Osteoblast (primary cell): ENCODE data around the gene GARRE1. TPM values are rescaled to one million over a fixed set of nuclear protein-coding genes. Genes with fewer than 3 reads are reported as not detected.

Experiments
- DNase-seq: peaks from one replicate; pipeline ENCODE4 v3.0.0; 2011; ENCODE audit warnings: low spot score, mixed read lengths; ENCODE audit not compliant: insufficient read length; ENCODE audit errors: missing footprints
- H2AFZ ChIP-seq: 2 replicates; pipeline ENCODE4 v1.6.0; 2011; ENCODE audit warnings: mild to moderate bottlenecking, low read length
- H3K27ac ChIP-seq: 2 replicates; pipeline ENCODE4 v1.5.1; 2011; ENCODE audit warnings: mild to moderate bottlenecking, low read depth, low read length, moderate library complexity
- H3K27me3 ChIP-seq: 2 replicates; pipeline ENCODE4 v1.6.0; 2012; ENCODE audit warnings: mild to moderate bottlenecking, control low read depth, inconsistent platforms, low read length, moderate library complexity; ENCODE audit not compliant: insufficient read depth
- H3K36me3 ChIP-seq: 2 replicates; pipeline ENCODE4 v1.5.1; 2011; ENCODE audit warnings: mild to moderate bottlenecking, low read length, control low read depth, moderate library complexity; ENCODE audit not compliant: insufficient read depth
- H3K4me1 ChIP-seq: 2 replicates; pipeline ENCODE4 v1.5.1; 2011; ENCODE audit warnings: mild to moderate bottlenecking, low read length, control low read depth, moderate library complexity; ENCODE audit not compliant: insufficient read depth
- H3K4me2 ChIP-seq: 2 replicates; pipeline ENCODE4 v1.6.0; 2011; ENCODE audit warnings: mild to moderate bottlenecking, low read length; ENCODE audit not compliant: insufficient read depth
- H3K4me3 ChIP-seq: fragments of 200-600 bp; sonication (generic); 3 replicates; pipeline ENCODE4 v1.5.1; 2012; ENCODE audit warnings: mild to moderate bottlenecking, low read length, inconsistent platforms; ENCODE audit not compliant: insufficient read depth
- H3K79me2 ChIP-seq: 2 replicates; pipeline ENCODE4 v1.6.0; 2012; ENCODE audit warnings: mild to moderate bottlenecking, low read length, control low read depth, inconsistent platforms; ENCODE audit not compliant: insufficient read depth
- H3K9me3 ChIP-seq: 2 replicates; pipeline ENCODE4 v1.5.1; 2011; ENCODE audit warnings: low read depth, low read length, control low read depth
- H4K20me1 ChIP-seq: 2 replicates; pipeline ENCODE4 v1.6.0; 2012; ENCODE audit warnings: mild to moderate bottlenecking, low read length, control low read depth; ENCODE audit not compliant: insufficient read depth
- CTCF ChIP-seq: IDR thresholded peaks from 2 replicates; pipeline ENCODE4 v1.5.1; 2011; ENCODE audit warnings: mild to moderate bottlenecking, low read depth, low read length, moderate library complexity; ENCODE audit errors: extremely low read depth
- total RNA-seq: library from RNA; depleted of rRNA; stranded (reverse); fragments of >200 nt; gene quantifications from 2 replicates; pipeline ENCODE4 v1.2.3, GENCODE V29; 2012

The GARRE1 gene
- total RNA-seq, 1 donor = 25.0 TPM

GRCh38 chr19:34228762-34229161, 25.6 kb upstream of the GARRE1 start:
- H4K20me1 ChIP-seq = peaks cover 18% of the 10 kb centered on the region
- H3K9me3 ChIP-seq = no peaks in the 10 kb centered on the region
- H3K27me3 ChIP-seq = no peaks in the 10 kb centered on the region
- H3K27ac ChIP-seq = peak overlapping the region; percentile 12
- peaks cover 52% of the 10 kb centered on the region for H3K4me1 ChIP-seq
- H2AFZ ChIP-seq = no peak overlapping the region
- peaks cover 63% of the 10 kb centered on the region for H3K36me3 ChIP-seq
- H3K4me3 ChIP-seq = no peak overlapping the region
- no peak for TF ChIP-seq CTCF
- H3K79me2 ChIP-seq = peaks cover 15% of the 10 kb centered on the region
- no peak overlapping the region for H3K4me2 ChIP-seq
- no peak for DNase-seq

GRCh38 chr19:34229721-34230120, 24.6 kb upstream of the GARRE1 start:
- Histone ChIP-seq H3K79me2 (peaks cover 10% of the 10 kb centered on the region), H3K27ac (no peak overlapping the region), H3K27me3 (no peaks in the 10 kb centered on the region), H3K36me3 (peaks cover 55% of the 10 kb centered on the region), H3K4me1 (peaks cover 47% of the 10 kb centered on the region), H4K20me1 (peaks cover 10% of the 10 kb centered on the region), H3K4me3 (no peak overlapping the region), H3K4me2 (no peak overlapping the region), H3K9me3 (no peaks in the 10 kb centered on the region), H2AFZ (no peak overlapping the region)
- no peak for TF ChIP-seq CTCF
- no peak for DNase-seq

- peaks cover 4% of the 10 kb centered on the region for H4K20me1 ChIP-seq
These were observed 23.5 kb upstream of the GARRE1 start for GRCh38 chr19:34230820-34231219.

GRCh38 chr19:34231439-34231838, 22.9 kb upstream of the GARRE1 start:
- Histone ChIP-seq H2AFZ (no peak overlapping the region), H3K4me2 (no peak overlapping the region), H3K27me3 (no peaks in the 10 kb centered on the region), H4K20me1 (peaks cover 6% of the 10 kb centered on the region), H3K79me2 (peaks cover 6% of the 10 kb centered on the region), H3K9me3 (no peaks in the 10 kb centered on the region), H3K27ac (no peak overlapping the region), H3K4me1 (peaks cover 41% of the 10 kb centered on the region), H3K36me3 (peaks cover 46% of the 10 kb centered on the region), H3K4me3 (no peak overlapping the region)
- TF ChIP-seq CTCF = no peak
- DNase-seq = no peak

More at GRCh38 chr19:34230820-34231219, 23.5 kb upstream of the GARRE1 start:
- Histone ChIP-seq H3K79me2 (peaks cover 8% of the 10 kb centered on the region), H2AFZ (no peak overlapping the region), H3K9me3 (no peaks in the 10 kb centered on the region), H3K36me3 (peaks cover 51% of the 10 kb centered on the region), H3K4me2 (no peak overlapping the region), H3K27me3 (no peaks in the 10 kb centered on the region), H3K4me3 (no peak overlapping the region), H3K27ac (no peak overlapping the region), H3K4me1 (peaks cover 39% of the 10 kb centered on the region)
- no peak for DNase-seq
- TF ChIP-seq CTCF = no peak
